Measurements from ENCODE around the gene ACTRT2.

ACTRT2 gene

DNA sequence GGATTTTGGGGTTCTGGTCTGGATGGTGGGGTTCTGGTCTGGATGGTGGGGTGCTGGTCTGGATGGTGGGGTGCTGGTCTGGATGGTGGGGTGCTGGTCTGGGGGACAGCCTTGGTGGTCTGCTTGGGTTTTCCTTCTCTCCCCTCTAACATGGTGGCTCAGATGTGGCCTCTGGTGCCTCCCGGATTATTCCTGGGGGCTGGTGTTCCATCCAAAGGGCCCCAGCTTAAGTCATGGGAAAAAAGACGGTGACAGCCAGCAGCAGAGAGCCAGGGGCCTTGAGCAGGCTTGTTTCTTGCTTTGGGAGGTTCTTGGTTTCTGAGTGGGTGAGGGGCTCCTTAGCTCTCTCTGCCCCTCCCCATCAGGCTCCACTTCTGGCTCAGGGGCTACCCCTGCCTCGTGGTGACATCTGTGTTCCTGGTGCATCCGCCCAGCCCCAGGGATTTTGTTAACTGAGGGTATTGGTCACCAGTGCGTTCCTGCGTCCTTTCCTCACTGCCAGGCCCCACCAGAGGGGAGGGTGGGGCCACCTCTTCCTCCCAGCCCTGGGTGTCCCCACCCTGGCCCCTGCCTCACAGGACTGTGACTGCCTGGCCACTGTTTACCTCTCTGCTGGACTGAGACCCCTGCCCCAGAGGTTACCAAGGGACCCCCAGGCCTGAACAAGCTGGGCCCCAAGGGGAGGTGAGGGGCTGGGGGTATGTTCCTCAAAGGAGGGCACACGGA, 43.2 kb upstream of the ACTRT2 start:
- no peaks in the 10 kb centered on the region for H3K79me2 ChIP-seq (ENCODE audit: insufficient read depth, low read depth)
- no peak overlapping the region for H3K9ac ChIP-seq
- H4K20me1 ChIP-seq (ENCODE audit: insufficient read depth): no peaks in the 10 kb centered on the region
- no peak overlapping the region for H2AFZ ChIP-seq (ENCODE audit: low read depth)
- H3K4me3 ChIP-seq (IDR thresholded peaks at IDR 0.05; ENCODE audit: insufficient read depth, low read depth, low read length): no peak overlapping the region
- H3K4me1 ChIP-seq (ENCODE audit: low read depth, poor library complexity, severe bottlenecking): no peaks in the 10 kb centered on the region
- no peaks in the 10 kb centered on the region for H3K36me3 ChIP-seq (ENCODE audit: insufficient read depth)
- H3K4me2 ChIP-seq: no peak overlapping the region
- peaks cover 32% of the 10 kb centered on the region for H3K27me3 ChIP-seq (ENCODE audit: insufficient read depth, low read depth)
- H3K27ac ChIP-seq: no peak overlapping the region
- TF ChIP-seq, protein P1, sequence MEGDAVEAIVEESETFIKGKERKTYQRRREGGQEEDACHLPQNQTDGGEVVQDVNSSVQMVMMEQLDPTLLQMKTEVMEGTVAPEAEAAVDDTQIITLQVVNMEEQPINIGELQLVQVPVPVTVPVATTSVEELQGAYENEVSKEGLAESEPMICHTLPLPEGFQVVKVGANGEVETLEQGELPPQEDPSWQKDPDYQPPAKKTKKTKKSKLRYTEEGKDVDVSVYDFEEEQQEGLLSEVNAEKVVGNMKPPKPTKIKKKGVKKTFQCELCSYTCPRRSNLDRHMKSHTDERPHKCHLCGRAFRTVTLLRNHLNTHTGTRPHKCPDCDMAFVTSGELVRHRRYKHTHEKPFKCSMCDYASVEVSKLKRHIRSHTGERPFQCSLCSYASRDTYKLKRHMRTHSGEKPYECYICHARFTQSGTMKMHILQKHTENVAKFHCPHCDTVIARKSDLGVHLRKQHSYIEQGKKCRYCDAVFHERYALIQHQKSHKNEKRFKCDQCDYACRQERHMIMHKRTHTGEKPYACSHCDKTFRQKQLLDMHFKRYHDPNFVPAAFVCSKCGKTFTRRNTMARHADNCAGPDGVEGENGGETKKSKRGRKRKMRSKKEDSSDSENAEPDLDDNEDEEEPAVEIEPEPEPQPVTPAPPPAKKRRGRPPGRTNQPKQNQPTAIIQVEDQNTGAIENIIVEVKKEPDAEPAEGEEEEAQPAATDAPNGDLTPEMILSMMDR (conservative IDR thresholded peaks at IDR 0.05; ENCODE audit: low read depth, low read length): no peak

DNA sequence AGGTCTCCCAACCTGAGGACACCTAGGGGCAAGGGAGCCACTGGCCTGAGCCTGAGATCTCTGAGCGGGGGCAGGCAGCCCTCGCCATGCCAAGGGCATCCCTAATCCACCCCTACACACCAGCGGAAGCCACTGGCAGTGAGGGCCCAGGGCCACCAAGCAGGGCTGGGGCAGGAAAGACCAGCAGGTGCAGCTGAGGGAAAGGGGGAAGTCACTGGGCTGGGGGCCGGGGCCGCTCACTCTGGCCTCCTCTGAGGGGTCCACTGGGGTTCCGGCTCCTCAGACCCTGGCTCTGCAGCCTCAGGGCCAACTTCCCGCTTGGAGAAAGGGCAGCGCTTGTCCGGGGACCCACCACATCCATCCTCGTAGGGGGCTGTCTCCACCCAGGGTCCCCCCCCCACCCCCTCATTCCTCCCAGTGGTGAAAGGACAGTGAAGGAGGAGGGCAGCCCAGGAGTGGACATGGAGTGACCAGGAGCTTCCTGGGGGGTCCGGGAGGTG, 42.5 kb upstream of the ACTRT2 start:
- Histone ChIP-seq H4K20me1 (ENCODE audit: insufficient read depth) (no peaks in the 10 kb centered on the region), H3K4me1 (ENCODE audit: low read depth, poor library complexity, severe bottlenecking) (no peaks in the 10 kb centered on the region), H3K9ac (no peak overlapping the region), H3K27me3 (ENCODE audit: insufficient read depth, low read depth) (peaks cover 39% of the 10 kb centered on the region), H2AFZ (ENCODE audit: low read depth) (no peak overlapping the region), H3K27ac (no peak overlapping the region), H3K36me3 (ENCODE audit: insufficient read depth) (no peaks in the 10 kb centered on the region), H3K4me3 (IDR thresholded peaks at IDR 0.05; ENCODE audit: insufficient read depth, low read depth, low read length) (no peak overlapping the region), H3K4me2 (no peak overlapping the region), H3K79me2 (ENCODE audit: insufficient read depth, low read depth) (no peaks in the 10 kb centered on the region)
- TF ChIP-seq, protein P1 (conservative IDR thresholded peaks at IDR 0.05; ENCODE audit: low read depth, low read length): no peak

DNA sequence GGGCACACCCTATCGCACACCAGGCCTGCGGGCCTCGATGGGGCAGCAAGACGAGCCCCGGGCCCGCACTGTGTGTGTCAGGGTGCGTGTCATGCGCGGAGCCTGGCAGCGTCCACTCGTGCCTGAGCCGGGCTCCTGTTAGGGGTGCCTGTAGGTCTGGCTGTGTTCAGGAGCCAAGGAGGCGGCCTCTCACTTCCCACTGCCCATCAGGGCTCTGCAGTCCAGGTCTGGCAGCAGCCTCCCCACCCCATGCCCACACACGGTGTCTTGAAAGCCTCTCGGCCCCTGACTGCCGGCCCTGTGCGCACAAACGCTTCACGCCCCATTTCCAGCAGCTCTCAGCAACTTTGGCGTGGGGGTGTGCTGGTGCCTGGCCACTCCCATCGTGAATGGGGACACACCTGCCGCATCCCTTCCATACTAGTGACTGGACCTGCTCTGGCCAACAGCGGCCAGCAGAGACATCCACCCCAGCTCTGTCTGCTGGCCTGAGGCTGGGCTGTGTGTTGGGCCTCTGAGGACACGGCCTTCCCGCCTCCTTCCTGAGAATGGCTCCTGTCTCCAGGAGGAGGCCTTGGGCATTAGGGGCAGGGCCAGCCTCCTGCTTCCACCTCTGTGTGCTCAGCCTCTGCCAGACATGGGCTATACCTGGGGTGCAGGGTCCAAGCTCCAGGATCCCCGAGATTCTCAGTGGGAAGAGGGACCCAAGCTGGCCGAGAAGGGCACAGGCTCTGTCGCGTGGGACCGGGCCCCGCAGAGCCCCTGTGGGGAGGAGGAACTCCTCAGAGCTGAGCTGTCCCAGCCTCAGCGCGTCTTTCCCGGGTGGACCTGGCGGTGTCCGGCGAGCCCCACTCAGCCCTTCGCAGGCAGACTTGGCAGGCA, 41.8 kb upstream of the ACTRT2 start:
- Histone ChIP-seq H3K4me1 (ENCODE audit: low read depth, poor library complexity, severe bottlenecking) (no peaks in the 10 kb centered on the region), H3K4me2 (no peak overlapping the region), H3K9ac (no peak overlapping the region), H3K79me2 (ENCODE audit: insufficient read depth, low read depth) (no peaks in the 10 kb centered on the region), H3K27ac (no peak overlapping the region), H2AFZ (ENCODE audit: low read depth) (no peak overlapping the region), H3K4me3 (IDR thresholded peaks at IDR 0.05; ENCODE audit: insufficient read depth, low read depth, low read length) (no peak overlapping the region), H4K20me1 (ENCODE audit: insufficient read depth) (no peaks in the 10 kb centered on the region), H3K27me3 (ENCODE audit: insufficient read depth, low read depth) (peaks cover 45% of the 10 kb centered on the region), H3K36me3 (ENCODE audit: insufficient read depth) (no peaks in the 10 kb centered on the region)
- TF ChIP-seq, protein P1 (conservative IDR thresholded peaks at IDR 0.05; ENCODE audit: low read depth, low read length): no peak

DNA sequence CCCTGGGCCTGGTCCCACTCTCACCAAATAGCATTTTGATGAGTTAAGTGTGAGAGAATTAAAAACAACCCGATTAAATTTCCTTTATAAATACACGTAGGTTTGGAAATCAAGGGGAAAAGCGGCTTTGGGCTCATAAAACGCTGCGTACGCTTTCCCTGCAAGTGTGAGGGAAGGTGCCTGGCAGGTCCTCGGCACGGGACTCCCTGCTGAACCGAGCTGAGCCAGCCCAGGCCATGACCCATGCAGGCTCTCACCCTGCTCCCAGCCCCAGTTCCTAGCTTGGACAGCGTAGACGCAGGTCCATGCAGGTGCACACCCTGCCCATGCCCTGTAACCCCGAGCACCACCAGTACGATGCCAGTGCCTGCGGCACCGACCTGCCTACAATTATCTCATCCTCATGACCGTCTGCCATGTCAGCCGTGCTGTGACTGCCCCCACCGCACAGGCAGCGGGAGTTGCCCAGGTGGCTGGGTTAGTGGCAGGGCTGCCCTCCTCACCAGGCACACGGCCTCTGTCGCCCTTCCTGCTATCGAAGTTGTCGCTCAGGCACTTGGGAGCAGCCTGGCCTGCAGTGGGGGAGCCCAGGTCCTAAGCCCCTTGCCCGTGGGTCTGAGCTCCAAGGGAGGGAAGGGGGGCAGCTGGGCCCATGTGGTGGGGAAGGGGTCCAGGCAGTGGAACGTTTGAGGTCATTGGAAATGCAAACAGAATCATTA, 41.0 kb upstream of the ACTRT2 start:
- no peaks in the 10 kb centered on the region for H3K4me1 ChIP-seq (ENCODE audit: low read depth, poor library complexity, severe bottlenecking)
- H3K9ac ChIP-seq: no peak overlapping the region
- H2AFZ ChIP-seq (ENCODE audit: low read depth): no peak overlapping the region
- H3K36me3 ChIP-seq (ENCODE audit: insufficient read depth): no peaks in the 10 kb centered on the region
- H4K20me1 ChIP-seq (ENCODE audit: insufficient read depth): no peaks in the 10 kb centered on the region
- peaks cover 45% of the 10 kb centered on the region for H3K27me3 ChIP-seq (ENCODE audit: insufficient read depth, low read depth)
- H3K27ac ChIP-seq: no peak overlapping the region
- TF ChIP-seq, protein P1 (conservative IDR thresholded peaks at IDR 0.05; ENCODE audit: low read depth, low read length): no peak
- no peak overlapping the region for H3K4me3 ChIP-seq (IDR thresholded peaks at IDR 0.05; ENCODE audit: insufficient read depth, low read depth, low read length)
- no peaks in the 10 kb centered on the region for H3K79me2 ChIP-seq (ENCODE audit: insufficient read depth, low read depth)
- no peak overlapping the region for H3K4me2 ChIP-seq

Data from KMS-11 (cell line).